Measurements from ENCODE around the gene ENOX1. TPM values are rescaled to one million over a fixed set of nuclear protein-coding genes. Genes with fewer than 3 reads are reported as not detected.

The ENOX1 gene
- total RNA-seq, 2 donors from 2014 or later: 0.78 to 4.3 TPM

GRCh38 chr13:43787518-43787891, 733 bp upstream of the ENOX1 start:
- Histone ChIP-seq H3K36me3 (replicated peaks in 1 of 2; ENCODE audit: insufficient read depth in 1 of 2, low read depth in 2 of 2) (no peaks in the 10 kb centered on the region), H3K4me3 (peak overlapping the region in 1 of 2 donors; percentile 48), H3K9me3 (no peaks in the 10 kb centered on the region), H3K27ac (peak overlapping the region in 3 of 4 donors; percentile 58 to 74 (median 70)), H3K27me3 (peaks cover 0 to 4% of the 10 kb centered on the region in 2 donors), H3K4me1 (peaks cover 27% of the 10 kb centered on the region)
- TF ChIP-seq POLR2A (IDR thresholded peaks at IDR 0.05): no peak
- no peak for TF ChIP-seq CTCF (IDR thresholded peaks at IDR 0.05)
- intact Hi-C loops (cut with DNase I): no loop called here
- no peak for ATAC-seq
- no peak for DNase-seq
- 13 to 16% methylated on average over 8 to 9 of the region's 9 CpGs for WGBS, 2 donors

- peak overlapping the region in 3 of 4 donors; percentile 58 to 74 (median 70) for H3K27ac ChIP-seq
- H3K36me3 ChIP-seq (replicated peaks in 1 of 2; ENCODE audit: insufficient read depth in 1 of 2, low read depth in 2 of 2): no peaks in the 10 kb centered on the region
- H3K4me1 ChIP-seq: peaks cover 27% of the 10 kb centered on the region
- 0 to 1% methylated on average over 1 to 26 of the region's 28 CpGs for WGBS, 2 donors
- peaks cover 0 to 4% of the 10 kb centered on the region in 2 donors for H3K27me3 ChIP-seq
- TF ChIP-seq CTCF (IDR thresholded peaks at IDR 0.05) (no peak), POLR2A (IDR thresholded peaks at IDR 0.05) (no peak)
- peak in 1 of 4 donors; percentile 16 for DNase-seq
- H3K9me3 ChIP-seq: no peaks in the 10 kb centered on the region
- ATAC-seq: no peak
- intact Hi-C loops (cut with DNase I): no loop called here
- H3K4me3 ChIP-seq: peak overlapping the region; percentile 42 to 48
These were observed 353 bp downstream of the ENOX1 start for GRCh38 chr13:43786472-43786765.

GRCh38 chr13:43785650-43786471, 911 bp downstream of the ENOX1 start:
- Histone ChIP-seq H3K4me1 (peaks cover 27% of the 10 kb centered on the region), H3K36me3 (replicated peaks in 1 of 2; ENCODE audit: insufficient read depth in 1 of 2, low read depth in 2 of 2) (no peaks in the 10 kb centered on the region), H3K9me3 (no peaks in the 10 kb centered on the region), H3K27me3 (peaks cover 0 to 4% of the 10 kb centered on the region in 2 donors), H3K27ac (peak overlapping the region in 3 of 4 donors; percentile 58 to 74 (median 70)), H3K4me3 (peak overlapping the region; percentile 42 to 48)
- DNase-seq: peak; percentile 71 to 78 (median 75)
- peak; percentile 74 for ATAC-seq
- WGBS, 2 donors: 1 to 2% methylated on average over 43 to 74 of the region's 76 CpGs
- intact Hi-C loops (cut with DNase I): no loop called here
- TF ChIP-seq CTCF (IDR thresholded peaks at IDR 0.05) (no peak), POLR2A (IDR thresholded peaks at IDR 0.05) (no peak)

- TF ChIP-seq POLR2A (IDR thresholded peaks at IDR 0.05): no peak
- TF ChIP-seq CTCF (IDR thresholded peaks at IDR 0.05): no peak
- 28 to 34% methylated on average over 10 of the region's 10 CpGs for WGBS, 2 donors
- intact Hi-C loops (cut with DNase I): no loop called here
- Histone ChIP-seq H3K4me3 (no peak overlapping the region), H3K9me3 (no peaks in the 10 kb centered on the region), H3K36me3 (replicated peaks in 1 of 2; ENCODE audit: insufficient read depth in 1 of 2, low read depth in 2 of 2) (no peaks in the 10 kb centered on the region), H3K4me1 (peaks cover 27% of the 10 kb centered on the region), H3K27ac (peak overlapping the region in 2 of 4 donors; percentile 70 to 74), H3K27me3 (peaks cover 0 to 4% of the 10 kb centered on the region in 2 donors)
- no peak for DNase-seq
- no peak for ATAC-seq
These were observed 1.5 kb downstream of the ENOX1 start for GRCh38 chr13:43785261-43785649.

- Histone ChIP-seq H3K4me1 (peaks cover 27% of the 10 kb centered on the region), H3K36me3 (replicated peaks in 1 of 2; ENCODE audit: insufficient read depth in 1 of 2, low read depth in 2 of 2) (no peaks in the 10 kb centered on the region), H3K9me3 (no peaks in the 10 kb centered on the region), H3K4me3 (no peak overlapping the region), H3K27me3 (peaks cover 0 to under 1% of the 10 kb centered on the region in 2 donors), H3K27ac (no peak overlapping the region)
- DNase-seq (no peak), ATAC-seq (no peak)
- WGBS, 2 donors: 50 to 66% methylated on average over 1 of the region's 1 CpG
- TF ChIP-seq POLR2A (IDR thresholded peaks at IDR 0.05): no peak
- TF ChIP-seq CTCF (IDR thresholded peaks at IDR 0.05): no peak
- intact Hi-C loops (cut with DNase I): no loop called here
These were observed 2.3 kb downstream of the ENOX1 start for GRCh38 chr13:43784496-43784895.
